Activated T-cell treated with anti-CD3 and anti-CD28 coated beads for 1 hour (primary cell): ENCODE measurements around the gene TENM3.

Experiments used
- DNase-seq: peaks from one replicate; pipeline ENCODE4 v3.0.0-alpha.2; 2020; ENCODE audit warnings: low read depth

The TENM3 gene

DNA sequence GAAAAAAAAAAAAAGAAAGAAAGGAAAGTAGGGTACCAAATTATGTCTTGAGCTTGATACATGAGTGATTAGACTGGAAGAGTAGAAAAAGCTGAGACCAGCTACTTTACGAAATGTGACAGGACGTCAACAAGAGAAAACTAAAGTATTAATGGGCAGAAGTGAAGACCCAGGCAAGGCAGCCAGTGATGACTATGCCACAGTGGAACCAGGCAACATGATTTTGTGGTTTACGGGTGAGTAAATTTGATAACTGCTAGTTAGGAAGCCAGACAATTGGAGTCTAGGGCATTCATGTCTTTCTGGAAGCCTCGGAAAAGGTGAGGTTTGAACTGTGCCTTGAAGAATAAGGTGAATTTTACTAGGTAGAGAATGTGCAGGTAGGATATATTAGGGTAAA lies 326.4 kb downstream of the TENM3 start:
- DNase-seq, result no peak

DNA sequence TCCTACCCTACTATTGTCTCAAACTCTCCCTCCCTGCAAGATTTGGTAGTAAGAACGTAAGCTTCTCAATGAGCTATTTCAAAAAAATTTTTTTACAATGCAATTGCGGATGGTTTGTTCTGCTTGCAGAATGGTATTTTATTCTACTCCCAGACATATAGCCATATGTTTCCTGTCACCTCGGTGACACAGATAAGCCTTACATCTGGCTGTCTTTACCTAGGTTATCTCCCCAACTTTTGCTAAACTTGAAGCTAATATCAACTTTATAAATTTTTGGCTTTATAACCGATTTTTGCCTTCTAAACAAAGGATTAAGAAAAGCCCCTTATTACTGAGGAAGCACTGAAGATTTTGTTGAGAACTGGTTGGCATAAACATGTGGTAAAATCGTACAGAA lies 331.5 kb downstream of the TENM3 start:
- no peak for DNase-seq

DNA sequence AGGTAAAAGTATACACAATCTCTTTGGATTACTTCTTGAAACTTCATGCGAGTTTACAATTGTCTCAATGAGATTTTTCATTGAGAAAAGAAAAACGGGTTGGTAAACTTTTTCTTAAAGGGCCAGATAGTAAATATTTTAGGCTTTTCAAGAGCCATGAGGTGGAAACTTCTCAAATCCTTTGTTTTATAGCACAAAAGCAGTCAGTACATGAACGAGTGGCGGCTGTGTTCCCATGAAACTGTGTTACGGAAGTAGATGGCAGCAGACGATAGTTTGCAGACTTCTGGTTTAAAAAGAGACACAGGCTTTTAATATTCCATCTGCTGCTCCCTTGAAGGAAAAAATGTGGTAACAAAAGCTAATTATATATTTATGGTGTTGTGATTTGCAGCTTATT lies 332.0 kb downstream of the TENM3 start:
- DNase-seq, result no peak

DNA sequence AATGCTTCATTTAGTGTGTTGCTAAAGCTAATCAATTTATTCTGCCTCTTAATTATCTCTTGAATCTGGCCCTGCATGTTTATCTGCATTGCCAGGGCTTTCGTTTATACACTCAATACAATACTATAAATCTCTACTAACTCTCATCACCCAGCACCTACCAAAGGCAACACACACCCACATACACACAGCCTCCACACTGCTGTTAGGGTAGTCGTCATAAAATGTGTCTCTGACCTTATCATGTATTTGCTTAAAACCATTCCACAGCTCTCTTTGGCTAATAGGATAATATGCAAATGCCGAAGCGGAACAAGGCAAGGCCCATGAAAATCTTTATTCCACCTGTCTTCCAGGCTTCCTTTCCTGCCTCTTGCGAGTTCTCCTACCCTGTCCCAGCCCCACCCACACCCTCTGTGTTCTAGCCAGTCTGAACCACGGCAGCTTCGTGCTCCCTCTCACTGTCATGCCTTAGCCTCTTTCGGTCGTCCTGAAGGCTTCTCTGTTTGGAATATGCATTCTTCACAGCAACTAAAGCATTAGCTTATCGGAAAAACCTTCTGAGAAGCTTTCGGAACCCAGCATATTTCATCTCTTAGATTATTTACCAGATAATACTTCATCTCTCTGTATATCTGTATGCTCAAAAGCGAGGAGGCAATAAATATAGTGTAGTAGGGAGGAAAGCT lies 333.5 kb downstream of the TENM3 start:
- no peak for DNase-seq

DNA sequence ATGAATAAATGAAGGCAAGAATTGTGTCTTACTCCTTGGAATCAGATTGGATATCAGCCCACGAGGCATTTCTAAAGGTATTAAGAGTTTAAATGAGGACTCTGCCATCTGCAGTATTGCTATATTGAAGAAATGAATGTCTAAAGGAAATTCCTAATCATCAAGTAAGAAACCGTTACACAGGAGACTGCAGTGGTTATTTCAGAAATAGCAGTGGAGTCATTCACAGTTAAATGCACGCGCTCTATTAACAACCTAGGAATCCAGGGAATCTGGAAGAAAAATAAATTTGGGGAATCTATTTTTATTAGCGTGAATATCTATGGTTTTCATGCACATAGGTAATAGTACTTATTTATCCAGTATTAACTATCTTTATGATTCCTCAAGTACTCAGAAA lies 334.2 kb downstream of the TENM3 start:
- DNase-seq, result no peak

DNA sequence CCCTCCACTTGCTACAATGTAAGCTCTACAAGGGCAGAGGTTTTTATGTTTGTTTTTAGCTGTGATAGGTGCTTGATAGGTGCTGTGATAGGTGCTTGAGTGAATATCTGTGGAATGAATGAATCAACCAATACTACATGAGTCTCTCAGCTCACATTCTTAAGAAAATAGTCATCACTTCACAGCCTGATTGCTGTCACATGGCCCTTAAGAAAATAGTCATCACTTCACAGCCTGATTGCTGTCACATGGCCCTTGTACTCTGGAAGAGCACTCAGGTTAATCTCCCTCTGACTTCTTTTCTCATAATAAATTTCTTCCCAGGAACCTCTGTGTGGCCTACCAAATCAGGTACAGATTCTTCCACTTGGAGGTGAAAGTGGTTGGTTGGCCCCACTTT lies 335.2 kb downstream of the TENM3 start:
- DNase-seq, result no peak

DNA sequence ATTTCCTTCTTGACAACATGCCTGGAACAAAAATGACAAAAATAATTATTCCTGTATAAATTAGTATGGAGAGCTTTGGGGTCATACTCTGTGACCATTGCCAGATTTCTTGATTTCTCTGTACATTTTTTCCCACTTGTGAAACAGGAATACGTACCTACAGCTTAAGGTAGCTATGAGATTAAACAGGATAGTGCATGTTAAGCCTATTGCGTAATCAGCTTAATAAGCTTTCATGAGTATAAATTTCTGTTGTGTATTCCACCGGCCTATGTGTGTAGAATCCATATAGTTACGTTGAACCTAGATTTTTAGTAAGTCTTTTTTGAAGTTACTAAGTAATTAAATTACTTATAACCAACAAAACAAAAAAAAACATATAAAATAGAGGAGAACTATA lies 339.0 kb downstream of the TENM3 start:
- no peak for DNase-seq

DNA sequence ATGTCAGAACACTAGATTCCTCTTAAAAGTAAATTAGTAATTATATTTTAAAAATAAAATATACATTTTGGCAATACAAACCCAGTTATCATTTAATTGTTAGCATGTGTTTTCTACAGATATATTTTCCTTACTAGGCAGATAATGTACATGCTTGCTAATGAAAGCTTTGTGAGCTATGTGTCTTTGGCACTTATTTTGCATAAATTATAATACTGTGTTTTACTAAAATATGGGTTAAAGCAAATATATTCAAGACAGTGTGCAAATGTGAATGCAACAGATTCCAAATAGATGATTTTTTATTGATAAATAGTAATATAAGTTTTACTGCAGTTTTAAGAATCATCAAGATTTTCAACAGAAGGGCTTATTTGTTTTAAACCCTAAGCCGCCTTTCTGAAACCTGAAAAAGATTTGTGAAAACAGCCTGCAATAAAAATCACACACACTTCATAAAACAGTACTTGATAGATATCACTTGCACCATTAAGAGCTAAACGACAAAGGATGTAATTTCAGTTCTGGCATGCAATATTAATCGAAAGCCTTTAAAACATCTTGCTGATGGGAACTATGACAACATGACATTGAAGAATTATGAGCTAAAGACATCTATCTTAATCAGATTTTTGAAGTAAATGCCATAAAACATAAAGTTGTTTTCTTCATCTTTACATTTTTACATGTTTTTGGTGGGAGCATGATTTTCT lies 340.7 kb downstream of the TENM3 start:
- DNase-seq, result no peak

DNA sequence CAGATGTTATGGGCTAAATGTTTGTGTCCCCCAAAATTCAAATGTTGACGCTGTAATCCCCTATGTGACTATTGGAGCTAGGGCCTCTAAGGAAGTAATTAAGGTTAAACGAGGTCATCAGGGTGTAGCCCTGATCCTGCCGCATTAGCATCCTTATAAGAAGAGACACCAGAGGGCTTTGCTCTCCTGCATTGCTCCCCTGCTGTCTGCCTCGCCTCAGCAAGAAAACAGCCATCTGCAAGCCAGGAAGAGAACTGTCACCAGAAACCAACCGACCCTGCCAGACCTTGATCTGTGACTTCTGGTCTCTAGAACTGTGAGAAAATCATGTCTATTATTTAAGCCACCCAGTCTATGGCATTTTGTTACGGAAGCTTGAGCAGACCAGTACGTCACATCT lies 342.1 kb downstream of the TENM3 start:
- no peak for DNase-seq

DNA sequence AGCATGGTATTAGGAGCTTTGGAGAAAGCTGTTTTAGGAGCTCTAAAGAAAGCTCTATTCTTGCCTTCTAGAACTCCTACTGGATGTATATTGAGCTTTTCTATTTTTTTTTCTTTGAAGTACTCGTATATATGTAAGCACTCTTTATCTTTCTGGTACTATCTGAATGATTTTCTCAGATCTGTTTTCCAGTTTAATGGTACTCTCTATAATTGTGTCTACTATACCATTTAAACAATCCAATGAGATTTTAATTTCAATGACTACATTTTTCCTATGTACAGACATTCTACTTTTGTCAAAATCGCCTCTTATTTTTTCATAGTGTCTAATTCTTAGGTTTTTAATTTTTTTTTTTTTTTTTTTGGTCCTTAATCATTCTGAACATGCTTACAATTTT lies 345.9 kb downstream of the TENM3 start:
- DNase-seq, result no peak

DNA sequence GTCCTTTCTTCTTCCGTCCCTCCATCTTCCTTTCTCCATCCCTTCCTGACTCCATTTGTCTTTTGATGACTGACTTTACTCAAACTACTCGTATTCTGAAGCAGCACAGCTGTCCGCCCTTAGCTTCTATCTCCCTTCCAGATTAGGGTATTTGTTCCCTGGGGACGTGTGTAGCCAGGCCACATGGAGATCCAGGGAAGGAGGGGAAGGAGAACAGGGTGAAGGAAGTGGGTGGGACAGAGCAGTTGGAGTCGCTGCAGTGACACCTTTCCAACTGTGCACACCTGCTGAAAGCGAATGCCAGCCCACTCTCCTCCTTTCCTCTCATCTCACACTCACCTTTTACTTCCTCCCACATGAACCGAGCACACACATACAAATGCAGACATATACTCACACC lies 350.2 kb downstream of the TENM3 start:
- DNase-seq, result no peak

DNA sequence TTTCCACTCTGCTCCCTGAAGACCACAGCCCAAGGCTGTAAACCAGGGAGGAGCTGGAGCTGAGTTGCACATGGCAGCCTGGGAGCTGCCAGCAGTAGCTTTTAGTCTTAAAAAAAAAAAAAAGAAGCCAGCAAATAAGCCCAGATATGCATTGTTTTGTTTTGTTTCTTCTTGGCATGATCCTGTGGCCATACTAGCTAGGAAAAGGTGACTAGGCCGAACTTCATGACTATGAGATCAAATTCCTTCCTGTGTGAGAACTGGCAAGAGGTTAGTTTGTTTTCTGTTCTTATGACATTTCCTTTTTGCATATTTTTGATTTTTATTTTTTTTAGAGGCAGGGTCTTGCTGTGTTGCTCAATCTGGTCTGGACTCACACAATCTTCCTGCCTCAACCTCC lies 350.7 kb downstream of the TENM3 start:
- no peak for DNase-seq

DNA sequence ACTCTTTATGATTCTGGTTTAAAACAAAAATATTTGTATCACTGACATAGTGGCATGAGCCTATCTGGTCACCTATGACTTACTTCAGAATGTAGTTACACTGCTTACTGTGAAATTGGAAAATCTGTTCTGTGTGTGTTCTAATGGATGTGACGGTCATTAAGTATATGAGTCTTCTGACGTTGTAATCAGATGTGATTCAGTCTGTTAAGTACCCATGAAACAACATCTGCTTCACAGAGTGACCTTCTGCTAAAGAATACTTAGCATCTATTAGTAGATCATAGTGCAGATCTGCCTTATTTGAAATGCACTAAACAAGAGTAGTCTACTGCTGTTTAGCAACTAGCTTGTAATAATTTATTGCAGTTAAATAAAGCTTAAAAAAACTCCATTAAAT lies 356.9 kb downstream of the TENM3 start:
- no peak for DNase-seq

DNA sequence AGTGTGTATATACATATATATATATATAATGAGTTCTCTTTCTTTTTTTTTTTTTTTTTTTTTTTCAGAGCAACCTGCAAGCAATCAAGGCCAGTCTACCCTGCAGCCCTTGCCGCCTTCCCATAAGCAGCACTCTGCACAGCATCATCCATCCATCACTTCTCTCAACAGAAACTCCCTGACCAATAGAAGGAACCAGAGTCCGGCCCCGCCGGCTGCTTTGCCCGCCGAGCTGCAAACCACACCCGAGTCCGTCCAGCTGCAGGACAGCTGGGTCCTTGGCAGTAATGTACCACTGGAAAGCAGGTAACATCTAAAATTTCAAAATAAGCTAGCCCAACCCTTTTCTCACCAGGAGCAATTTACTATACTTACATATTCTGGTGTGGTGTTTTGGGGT lies 357.7 kb downstream of the TENM3 start:
- no peak for DNase-seq

DNA sequence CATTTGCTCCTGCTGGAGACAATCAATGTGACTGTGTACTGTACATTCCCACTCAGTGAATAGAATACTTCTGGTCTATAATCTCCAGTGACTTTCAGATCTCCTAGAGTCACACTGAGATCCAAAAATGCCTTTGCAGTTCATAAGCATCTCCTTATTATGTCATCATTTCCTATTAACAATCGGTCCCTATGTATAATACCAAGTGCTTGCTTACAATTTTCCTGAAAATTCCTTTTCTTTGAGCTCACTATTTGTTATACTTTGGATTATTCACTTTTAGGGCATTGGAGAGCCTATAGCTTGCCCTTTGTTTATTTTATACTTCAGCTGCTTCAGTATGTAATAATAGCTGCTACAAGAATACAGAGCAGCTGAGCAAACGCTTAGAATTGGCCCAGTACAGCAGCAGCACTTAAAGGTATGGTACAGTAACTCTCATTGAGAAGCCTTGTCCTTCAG lies 361.0 kb downstream of the TENM3 start:
- DNase-seq, result no peak

DNA sequence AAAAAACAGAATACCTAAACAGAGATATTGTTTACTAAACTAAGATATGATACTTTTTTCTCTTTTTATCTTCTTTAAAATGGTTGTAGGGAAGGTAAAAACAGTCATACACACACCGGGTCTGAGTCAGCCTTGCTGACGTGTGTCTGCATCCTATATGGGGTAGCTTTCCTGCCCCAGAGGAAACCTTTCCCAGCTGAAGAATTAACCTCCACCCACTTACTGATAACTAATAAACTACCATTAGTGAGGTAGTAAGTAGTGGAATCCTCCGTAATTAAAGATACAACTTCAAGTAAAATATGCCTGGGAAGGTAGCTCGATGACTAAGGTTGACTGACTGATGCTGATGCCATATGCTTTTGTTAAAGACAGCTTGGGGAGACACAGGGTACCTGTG lies 361.8 kb downstream of the TENM3 start:
- no peak for DNase-seq

DNA sequence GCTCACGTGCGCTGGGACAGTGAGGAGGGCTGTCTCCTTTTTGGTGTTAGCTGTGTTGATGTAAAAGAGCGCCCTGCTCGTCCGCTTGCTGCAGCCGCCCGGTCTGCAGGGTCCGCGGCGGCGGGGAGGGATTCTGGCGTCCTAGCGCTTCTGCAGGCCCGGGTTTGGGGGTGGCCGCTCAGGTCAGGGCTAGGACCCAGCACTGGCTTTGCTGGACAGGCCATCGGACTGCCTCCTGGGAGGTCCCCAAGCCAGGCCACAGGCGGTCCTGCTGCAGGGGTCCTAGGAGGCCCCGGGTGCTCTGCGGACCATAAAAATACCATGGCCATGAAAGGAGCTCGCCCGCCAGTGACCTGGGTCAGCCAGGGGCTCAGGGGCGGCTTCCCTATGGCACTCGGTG lies 365.3 kb downstream of the TENM3 start:
- DNase-seq, result no peak

DNA sequence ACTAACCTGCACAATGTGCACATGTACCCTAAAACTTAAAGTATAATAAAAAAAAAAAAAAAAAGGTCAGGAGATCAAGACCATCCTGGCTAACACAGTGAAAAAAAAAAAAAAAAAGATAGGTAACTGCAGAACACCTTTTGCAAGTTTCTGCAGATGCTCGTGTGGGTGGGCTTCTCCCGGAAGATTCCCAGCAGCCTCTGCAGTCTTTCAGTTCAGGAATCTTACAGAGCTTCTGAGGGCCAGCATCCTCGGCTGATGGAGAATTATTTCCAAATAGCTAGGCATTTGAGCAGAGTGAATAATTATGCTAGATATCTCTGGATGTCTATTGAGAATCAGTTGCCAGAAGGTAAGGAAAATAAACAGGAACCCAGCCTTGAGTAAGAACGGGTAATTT lies 373.3 kb downstream of the TENM3 start:
- no peak for DNase-seq

DNA sequence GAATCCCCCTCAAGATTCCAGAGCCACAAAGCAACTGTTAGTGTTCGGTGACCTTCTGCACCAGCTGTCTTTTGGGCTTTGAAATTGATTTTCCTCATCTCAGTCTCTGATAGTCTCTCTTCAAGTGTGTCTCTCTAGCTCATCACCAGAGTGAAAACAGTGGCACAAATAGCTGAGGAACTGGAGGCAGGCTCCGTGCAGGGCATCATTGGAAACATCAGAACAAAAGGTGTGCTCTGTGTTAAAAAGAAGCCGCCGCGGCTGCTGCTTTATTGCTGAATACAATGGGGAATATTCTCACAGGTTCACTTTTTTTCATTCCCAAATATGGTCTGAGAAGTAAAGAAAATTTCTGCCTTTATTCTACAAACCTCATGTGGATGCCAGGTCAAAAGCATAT lies 376.5 kb downstream of the TENM3 start:
- no peak for DNase-seq

DNA sequence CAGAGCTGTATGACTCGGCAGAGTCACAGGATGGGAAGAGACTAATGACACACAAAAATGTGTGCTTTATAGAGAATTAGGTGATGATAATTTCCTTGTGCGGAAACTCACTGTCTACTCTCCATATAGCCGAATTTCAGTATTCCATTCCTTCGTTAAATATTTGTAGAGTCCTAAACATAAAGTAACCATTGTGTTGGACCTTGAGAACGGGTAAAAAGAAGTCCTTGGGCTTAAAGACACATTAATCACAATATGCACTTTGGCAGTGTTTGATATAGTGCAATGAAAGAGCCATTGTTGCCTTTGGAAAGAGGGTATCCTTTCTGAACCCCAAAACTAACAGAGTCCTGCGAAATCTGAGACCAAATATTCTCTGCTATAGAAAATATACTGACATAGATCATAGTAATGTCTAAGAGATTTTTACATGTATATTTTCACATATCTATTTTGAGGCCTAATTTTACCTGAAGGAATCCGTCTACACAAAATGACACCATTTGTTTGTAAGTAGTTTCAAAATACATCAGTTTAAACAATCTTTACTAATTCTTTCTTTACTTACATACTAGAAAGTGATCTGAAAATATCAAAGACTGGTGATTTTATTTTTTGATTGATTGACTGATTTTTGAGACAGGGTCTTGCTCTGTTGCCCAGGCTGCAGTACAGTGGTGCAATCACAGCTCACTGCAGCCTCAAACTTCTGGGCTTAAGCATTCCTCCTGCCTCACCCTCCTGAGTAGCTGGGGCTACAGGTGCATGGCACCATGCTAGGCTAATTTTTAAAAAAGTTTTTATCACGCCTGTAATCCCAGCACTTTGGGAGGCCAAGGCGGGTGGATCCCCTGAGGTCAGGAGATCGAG lies 377.1 kb downstream of the TENM3 start:
- DNase-seq, result no peak

DNA sequence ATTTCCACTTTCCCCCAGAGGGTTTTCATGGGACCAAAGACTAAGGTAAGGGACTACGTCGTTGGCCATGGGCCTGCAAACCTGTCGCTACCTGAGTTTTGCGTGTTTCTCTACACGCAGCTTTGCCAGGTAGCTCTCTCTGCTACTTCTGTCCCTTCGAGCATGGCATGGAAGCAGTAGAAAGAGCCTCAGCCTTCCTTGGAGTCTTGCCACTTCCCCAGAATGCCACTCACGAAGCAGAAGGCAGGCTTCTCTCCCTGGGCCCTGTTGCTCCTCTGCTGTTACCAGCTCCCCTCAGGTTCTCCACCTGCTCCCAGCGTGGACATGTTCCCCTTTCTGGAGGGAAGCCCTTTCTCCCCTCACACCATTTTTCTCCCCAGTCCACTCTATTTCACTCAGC lies 381.1 kb downstream of the TENM3 start:
- no peak for DNase-seq

DNA sequence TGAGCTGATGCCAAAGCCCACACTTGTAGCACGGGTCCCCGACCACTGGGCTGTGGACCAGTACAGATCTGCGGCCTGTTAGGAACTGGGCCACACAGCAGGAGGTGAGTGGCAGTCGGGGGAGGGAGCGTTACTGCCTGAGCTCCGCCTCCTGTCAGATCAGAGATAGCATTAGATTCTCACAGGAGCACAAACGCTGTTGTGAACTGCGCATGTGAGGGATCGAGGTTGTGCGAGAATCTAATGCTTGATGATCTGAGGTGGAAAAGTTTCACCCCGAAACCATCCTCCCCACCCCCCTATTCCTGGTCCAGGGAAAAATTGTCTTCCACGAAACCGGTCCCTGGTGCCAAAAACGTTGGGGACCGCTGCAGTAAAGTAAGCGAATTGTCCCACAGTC lies 382.0 kb downstream of the TENM3 start:
- DNase-seq, result no peak

DNA sequence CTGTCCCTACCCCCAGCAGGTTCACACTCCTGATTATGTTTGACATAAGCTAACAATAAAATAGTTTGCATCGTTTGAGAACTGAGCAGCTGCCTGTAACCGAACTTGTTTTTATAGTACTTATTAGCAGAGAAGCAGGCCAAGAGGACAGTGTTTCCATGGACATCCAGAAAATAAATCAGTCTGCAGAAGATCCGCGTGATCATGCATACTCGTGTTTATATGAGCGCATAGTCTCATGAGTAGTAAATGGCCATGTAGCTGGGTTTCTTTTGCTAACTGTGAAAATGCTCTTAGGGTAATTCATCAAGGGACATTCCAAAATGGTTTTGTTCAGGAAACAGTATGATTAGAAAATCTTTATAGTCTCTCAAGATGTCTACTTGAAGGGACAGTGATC lies 384.8 kb downstream of the TENM3 start:
- DNase-seq, result no peak
